ENCODE data around the gene DMXL2. TPM values are rescaled to one million over a fixed set of nuclear protein-coding genes. Genes with fewer than 3 reads are reported as not detected.
A peak's percentile ranks its signal among the peaks of the same experiment; 100 is the strongest.

DMXL2 gene
- total and polyA plus RNA-seq, 7 experiments from 2014 or later: 1.1 to 58.3 (median 7.0) TPM

DNA sequence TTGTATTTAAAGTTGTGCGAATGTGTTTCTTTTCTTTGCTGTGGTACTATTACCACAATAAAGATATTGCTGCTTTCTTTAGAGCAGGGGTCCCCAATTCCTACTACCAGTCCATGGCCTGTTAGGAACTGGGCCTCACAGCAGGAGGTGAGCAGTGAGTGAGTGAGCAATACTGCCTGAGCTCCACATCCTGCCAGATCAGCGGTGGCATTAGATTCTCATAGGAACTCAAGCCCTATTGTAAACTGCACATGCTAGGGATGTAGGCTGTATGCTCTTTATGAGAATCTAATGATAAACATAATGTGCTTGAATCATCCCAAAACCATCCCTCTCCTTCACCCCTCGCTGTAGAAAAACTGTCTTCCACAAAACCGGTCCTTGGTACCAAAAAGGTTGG, 41.6 kb downstream of the DMXL2 start:
- CTCF ChIA-PET: no interaction called here
- Histone ChIP-seq H3K27me3 (ENCODE audit: control insufficient read depth in 2 of 2, insufficient read depth in 2 of 2, low read length in 2 of 2) (no peaks in the 10 kb centered on the region), H3K27ac (ENCODE audit: low read depth, low read length) (no peak overlapping the region), H3K4me3 (ENCODE audit: low read length) (no peak overlapping the region), H3K36me3 (ENCODE audit: control insufficient read depth in 2 of 3, insufficient read depth in 3 of 3, low read length in 3 of 3) (no peaks in the 10 kb centered on the region), H3K9me3 (ENCODE audit: control insufficient read depth in 2 of 3, low read length in 3 of 3) (no peaks in the 10 kb centered on the region), H3K4me1 (ENCODE audit: control insufficient read depth in 2 of 2, insufficient read depth in 2 of 2, low read length in 2 of 2) (no peaks in the 10 kb centered on the region)
- H3K9me3 Mint-ChIP-seq: peaks cover 0 to 35% (median 16%) of the 10 kb centered on the region in 11 donors
- H3K4me1 Mint-ChIP-seq: no peaks in the 10 kb centered on the region
- POLR2A ChIA-PET: no interaction called here
- H3K36me3 Mint-ChIP-seq: peaks cover 0 to 17% (median 4%) of the 10 kb centered on the region in 5 donors
- H3K4me3 Mint-ChIP-seq: no peak overlapping the region
- H3K27ac Mint-ChIP-seq: no peak overlapping the region
- ATAC-seq: no peak
- DNase-seq: no peak
- intact Hi-C loops (cut with micrococcal nuclease): no loop called here
- no peaks in the 10 kb centered on the region for H3K27me3 Mint-ChIP-seq

DNA sequence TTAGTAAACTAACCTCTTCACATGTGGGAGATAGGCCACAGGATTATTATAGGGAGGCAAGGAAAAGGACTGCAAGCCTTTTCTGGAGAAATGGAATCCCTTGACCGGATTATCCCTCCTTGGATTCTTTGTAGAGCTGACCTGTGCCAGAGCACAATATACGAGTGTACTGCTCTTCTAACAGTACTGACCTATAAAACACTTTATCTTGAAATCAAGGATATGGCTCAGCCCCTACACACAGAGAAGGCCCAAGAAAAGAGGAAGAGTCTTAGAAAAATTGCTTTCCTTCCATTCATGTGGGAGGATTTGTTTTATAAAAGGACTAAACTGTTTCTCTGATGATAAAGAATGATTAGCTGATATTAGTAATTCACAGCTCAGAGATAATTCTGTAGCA, 42.2 kb downstream of the DMXL2 start:
- Histone ChIP-seq H3K27ac (ENCODE audit: low read depth, low read length) (no peak overlapping the region), H3K27me3 (ENCODE audit: control insufficient read depth in 2 of 2, insufficient read depth in 2 of 2, low read length in 2 of 2) (no peaks in the 10 kb centered on the region), H3K9me3 (ENCODE audit: control insufficient read depth in 2 of 3, low read length in 3 of 3) (no peaks in the 10 kb centered on the region), H3K36me3 (ENCODE audit: control insufficient read depth in 2 of 3, insufficient read depth in 3 of 3, low read length in 3 of 3) (no peaks in the 10 kb centered on the region), H3K4me3 (ENCODE audit: low read length) (no peak overlapping the region), H3K4me1 (ENCODE audit: control insufficient read depth in 2 of 2, insufficient read depth in 2 of 2, low read length in 2 of 2) (no peaks in the 10 kb centered on the region)
- Mint-ChIP-seq H3K4me1 (no peaks in the 10 kb centered on the region), H3K36me3 (peaks cover 0 to 13% (median 2%) of the 10 kb centered on the region in 5 donors), H3K4me3 (no peak overlapping the region), H3K27ac (no peak overlapping the region), H3K9me3 (peaks cover 0 to 29% (median 10%) of the 10 kb centered on the region in 11 donors), H3K27me3 (no peaks in the 10 kb centered on the region)
- ChIA-PET CTCF (no interaction called here), POLR2A (no interaction called here)
- intact Hi-C loops (cut with micrococcal nuclease): no loop called here
- DNase-seq: no peak
- ATAC-seq: no peak

DNA sequence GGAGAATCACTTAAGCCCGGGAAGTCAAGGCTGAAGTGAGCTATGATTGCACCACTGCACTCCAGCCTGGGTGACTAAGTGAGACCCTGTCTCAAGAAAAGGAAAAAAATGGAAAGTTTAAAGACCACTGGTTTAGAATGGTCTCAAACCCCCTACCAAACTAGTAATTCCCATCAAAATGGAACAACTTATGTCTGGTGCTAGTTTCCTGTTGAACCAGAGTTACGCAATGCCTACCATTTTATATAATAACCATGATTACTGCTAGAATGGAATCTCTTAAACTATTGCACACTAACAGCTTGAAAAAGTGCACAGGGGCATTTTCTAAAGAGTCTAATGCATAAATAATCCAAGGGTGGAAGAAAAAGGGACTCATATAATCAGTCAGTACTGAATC, 43.6 kb downstream of the DMXL2 start:
- Histone ChIP-seq H3K4me3 (ENCODE audit: low read length) (no peak overlapping the region), H3K27ac (ENCODE audit: low read depth, low read length) (no peak overlapping the region), H3K9me3 (ENCODE audit: control insufficient read depth in 2 of 3, low read length in 3 of 3) (no peaks in the 10 kb centered on the region), H3K36me3 (ENCODE audit: control insufficient read depth in 2 of 3, insufficient read depth in 3 of 3, low read length in 3 of 3) (no peaks in the 10 kb centered on the region), H3K4me1 (ENCODE audit: control insufficient read depth in 2 of 2, insufficient read depth in 2 of 2, low read length in 2 of 2) (no peaks in the 10 kb centered on the region), H3K27me3 (ENCODE audit: control insufficient read depth in 2 of 2, insufficient read depth in 2 of 2, low read length in 2 of 2) (no peaks in the 10 kb centered on the region)
- Mint-ChIP-seq H3K36me3 (peaks cover 0 to 17% (median 0%) of the 10 kb centered on the region in 5 donors), H3K27ac (no peak overlapping the region), H3K9me3 (peaks cover 0 to 26% (median 8%) of the 10 kb centered on the region in 11 donors), H3K4me3 (no peak overlapping the region), H3K4me1 (no peaks in the 10 kb centered on the region), H3K27me3 (no peaks in the 10 kb centered on the region)
- POLR2A ChIA-PET: no interaction called here
- CTCF ChIA-PET: no interaction called here
- no peak for ATAC-seq
- intact Hi-C loops (cut with micrococcal nuclease): no loop called here
- DNase-seq: no peak

- Histone ChIP-seq H3K9me3 (ENCODE audit: control insufficient read depth in 2 of 3, low read length in 3 of 3) (no peaks in the 10 kb centered on the region), H3K4me1 (ENCODE audit: control insufficient read depth in 2 of 2, insufficient read depth in 2 of 2, low read length in 2 of 2) (no peaks in the 10 kb centered on the region), H3K27ac (ENCODE audit: low read depth, low read length) (no peak overlapping the region), H3K36me3 (ENCODE audit: control insufficient read depth in 2 of 3, insufficient read depth in 3 of 3, low read length in 3 of 3) (no peaks in the 10 kb centered on the region), H3K4me3 (ENCODE audit: low read length) (no peak overlapping the region), H3K27me3 (ENCODE audit: control insufficient read depth in 2 of 2, insufficient read depth in 2 of 2, low read length in 2 of 2) (no peaks in the 10 kb centered on the region)
- H3K4me1 Mint-ChIP-seq: no peaks in the 10 kb centered on the region
- H3K4me3 Mint-ChIP-seq: no peak overlapping the region
- intact Hi-C loops (cut with micrococcal nuclease): no loop called here
- peaks cover under 1 to 24% (median 8%) of the 10 kb centered on the region in 11 donors for H3K9me3 Mint-ChIP-seq
- no peaks in the 10 kb centered on the region for H3K27me3 Mint-ChIP-seq
- no peak overlapping the region for H3K27ac Mint-ChIP-seq
- H3K36me3 Mint-ChIP-seq: peaks cover 0 to 19% (median 2%) of the 10 kb centered on the region in 5 donors
- POLR2A ChIA-PET: no interaction called here
- DNase-seq (no peak), ATAC-seq (no peak)
- CTCF ChIA-PET: no interaction called here
Measured at GRCh38 chr15:51577636-51578304, 44.8 kb downstream of the DMXL2 start.

GRCh38 chr15:51576911-51577500, 45.6 kb downstream of the DMXL2 start:
- Histone ChIP-seq H3K4me3 (ENCODE audit: low read length) (no peak overlapping the region), H3K4me1 (ENCODE audit: control insufficient read depth in 2 of 2, insufficient read depth in 2 of 2, low read length in 2 of 2) (no peaks in the 10 kb centered on the region), H3K36me3 (ENCODE audit: control insufficient read depth in 2 of 3, insufficient read depth in 3 of 3, low read length in 3 of 3) (no peaks in the 10 kb centered on the region), H3K27ac (ENCODE audit: low read depth, low read length) (no peak overlapping the region), H3K9me3 (ENCODE audit: control insufficient read depth in 2 of 3, low read length in 3 of 3) (no peaks in the 10 kb centered on the region), H3K27me3 (ENCODE audit: control insufficient read depth in 2 of 2, insufficient read depth in 2 of 2, low read length in 2 of 2) (no peaks in the 10 kb centered on the region)
- POLR2A ChIA-PET: no interaction called here
- Mint-ChIP-seq H3K4me1 (no peaks in the 10 kb centered on the region), H3K36me3 (peaks cover 0 to 19% (median 5%) of the 10 kb centered on the region in 5 donors), H3K27ac (no peak overlapping the region), H3K4me3 (no peak overlapping the region), H3K27me3 (no peaks in the 10 kb centered on the region), H3K9me3 (peaks cover 3 to 17% (median 6%) of the 10 kb centered on the region in 11 donors)
- ATAC-seq (peak; percentile 90), DNase-seq (no peak)
- CTCF ChIA-PET: no interaction called here
- intact Hi-C loops (cut with micrococcal nuclease): no loop called here

GRCh38 chr15:51576286-51576850, 46.2 kb downstream of the DMXL2 start:
- Histone ChIP-seq H3K9me3 (ENCODE audit: control insufficient read depth in 2 of 3, low read length in 3 of 3) (no peaks in the 10 kb centered on the region), H3K27ac (ENCODE audit: low read depth, low read length) (no peak overlapping the region), H3K27me3 (ENCODE audit: control insufficient read depth in 2 of 2, insufficient read depth in 2 of 2, low read length in 2 of 2) (no peaks in the 10 kb centered on the region), H3K36me3 (ENCODE audit: control insufficient read depth in 2 of 3, insufficient read depth in 3 of 3, low read length in 3 of 3) (no peaks in the 10 kb centered on the region), H3K4me1 (ENCODE audit: control insufficient read depth in 2 of 2, insufficient read depth in 2 of 2, low read length in 2 of 2) (no peaks in the 10 kb centered on the region), H3K4me3 (ENCODE audit: low read length) (no peak overlapping the region)
- ATAC-seq (no peak), DNase-seq (no peak)
- Mint-ChIP-seq H3K27ac (no peak overlapping the region), H3K9me3 (peaks cover 3 to 19% (median 10%) of the 10 kb centered on the region in 11 donors), H3K4me3 (no peak overlapping the region), H3K27me3 (no peaks in the 10 kb centered on the region), H3K4me1 (no peaks in the 10 kb centered on the region), H3K36me3 (peaks cover 0 to 25% (median 11%) of the 10 kb centered on the region in 5 donors)
- POLR2A ChIA-PET: no interaction called here
- CTCF ChIA-PET: no interaction called here
- intact Hi-C loops (cut with micrococcal nuclease): no loop called here

GRCh38 chr15:51575775-51576174, 46.8 kb downstream of the DMXL2 start:
- Histone ChIP-seq H3K4me3 (ENCODE audit: low read length) (no peak overlapping the region), H3K27ac (ENCODE audit: low read depth, low read length) (no peak overlapping the region), H3K4me1 (ENCODE audit: control insufficient read depth in 2 of 2, insufficient read depth in 2 of 2, low read length in 2 of 2) (no peaks in the 10 kb centered on the region), H3K36me3 (ENCODE audit: control insufficient read depth in 2 of 3, insufficient read depth in 3 of 3, low read length in 3 of 3) (no peaks in the 10 kb centered on the region), H3K9me3 (ENCODE audit: control insufficient read depth in 2 of 3, low read length in 3 of 3) (no peaks in the 10 kb centered on the region), H3K27me3 (ENCODE audit: control insufficient read depth in 2 of 2, insufficient read depth in 2 of 2, low read length in 2 of 2) (no peaks in the 10 kb centered on the region)
- Mint-ChIP-seq H3K9me3 (peaks cover 5 to 25% (median 11%) of the 10 kb centered on the region in 11 donors), H3K36me3 (peaks cover 0 to 30% (median 13%) of the 10 kb centered on the region in 5 donors), H3K4me1 (no peaks in the 10 kb centered on the region), H3K4me3 (no peak overlapping the region), H3K27ac (no peak overlapping the region), H3K27me3 (no peaks in the 10 kb centered on the region)
- ChIA-PET POLR2A (no interaction called here), CTCF (no interaction called here)
- no peak for DNase-seq
- intact Hi-C loops (cut with micrococcal nuclease): no loop called here
- no peak for ATAC-seq

Measured in naive thymus-derived CD4-positive, alpha-beta T cell (primary cell).